ENCODE results near the gene ZDHHC19.

DNA sequence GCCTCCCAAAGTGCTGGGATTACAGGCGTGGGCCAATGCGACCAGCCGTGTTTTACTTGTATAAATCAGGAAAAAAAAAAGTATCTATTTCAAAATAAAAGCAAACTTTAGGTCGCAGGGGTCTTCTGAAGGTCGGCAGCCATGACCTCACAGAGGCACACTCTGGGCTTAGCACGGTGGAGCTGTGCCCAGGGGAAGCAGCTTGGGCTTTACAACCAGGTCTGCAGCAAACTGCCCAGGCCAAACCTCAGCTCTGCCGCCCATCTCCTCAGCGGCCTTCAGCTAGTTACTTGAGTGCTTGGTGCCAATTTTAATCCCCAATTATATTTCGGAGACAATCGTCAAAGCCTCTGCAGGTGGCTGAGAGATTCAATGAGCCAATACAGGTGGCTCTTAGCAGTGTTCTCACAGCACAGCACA lies 30.1 kb downstream of the ZDHHC19 start:
- TF ChIP-seq, protein P1, sequence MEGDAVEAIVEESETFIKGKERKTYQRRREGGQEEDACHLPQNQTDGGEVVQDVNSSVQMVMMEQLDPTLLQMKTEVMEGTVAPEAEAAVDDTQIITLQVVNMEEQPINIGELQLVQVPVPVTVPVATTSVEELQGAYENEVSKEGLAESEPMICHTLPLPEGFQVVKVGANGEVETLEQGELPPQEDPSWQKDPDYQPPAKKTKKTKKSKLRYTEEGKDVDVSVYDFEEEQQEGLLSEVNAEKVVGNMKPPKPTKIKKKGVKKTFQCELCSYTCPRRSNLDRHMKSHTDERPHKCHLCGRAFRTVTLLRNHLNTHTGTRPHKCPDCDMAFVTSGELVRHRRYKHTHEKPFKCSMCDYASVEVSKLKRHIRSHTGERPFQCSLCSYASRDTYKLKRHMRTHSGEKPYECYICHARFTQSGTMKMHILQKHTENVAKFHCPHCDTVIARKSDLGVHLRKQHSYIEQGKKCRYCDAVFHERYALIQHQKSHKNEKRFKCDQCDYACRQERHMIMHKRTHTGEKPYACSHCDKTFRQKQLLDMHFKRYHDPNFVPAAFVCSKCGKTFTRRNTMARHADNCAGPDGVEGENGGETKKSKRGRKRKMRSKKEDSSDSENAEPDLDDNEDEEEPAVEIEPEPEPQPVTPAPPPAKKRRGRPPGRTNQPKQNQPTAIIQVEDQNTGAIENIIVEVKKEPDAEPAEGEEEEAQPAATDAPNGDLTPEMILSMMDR (IDR thresholded peaks at IDR 0.05) = no peak
- TF ChIP-seq POLR2AphosphoS5 (IDR thresholded peaks at IDR 0.05) = no peak

Data from gastroesophageal sphincter (tissue), 3 donors.